Activated naive CD4-positive, alpha-beta T cell treated with anti-CD3 and anti-CD28 coated beads, Interleukin-2, amount 10 ng/mL, durations not matched to agents 7 days and 5 days (primary cell): Measurements from ENCODE around the gene PSPN.

Experiments
- CTCF ChIA-PET: fragments of 350-600 bp; sonication (Branson Sonifier 250); formaldehyde crosslinking; loops from one replicate; lab custom pipeline; 2021; ENCODE audit warnings: antibody characterized with exemption; lab: Charles Lee
- DNase-seq: peaks from one replicate; pipeline ENCODE4 v3.0.0-alpha.2; 2020
- H3K27ac Mint-ChIP-seq: one replicate; pipeline ENCODE4 v1.8.0; 2021; ENCODE audit warnings: mild to moderate bottlenecking, moderate library complexity, mixed read lengths
- H3K27me3 Mint-ChIP-seq: one replicate; pipeline ENCODE4 v1.8.0; 2021; ENCODE audit warnings: mild to moderate bottlenecking, mixed read lengths
- H3K36me3 Mint-ChIP-seq: one replicate; pipeline ENCODE4 v1.8.0; 2021; ENCODE audit warnings: mixed read lengths
- H3K4me1 Mint-ChIP-seq: one replicate; pipeline ENCODE4 v1.8.0; 2021; ENCODE audit warnings: mixed read lengths
- H3K4me3 Mint-ChIP-seq: one replicate; pipeline ENCODE4 v1.8.0; 2021; ENCODE audit warnings: mild to moderate bottlenecking, moderate library complexity, mixed read lengths
- H3K9me3 Mint-ChIP-seq: one replicate; pipeline ENCODE4 v1.8.0; 2021; ENCODE audit warnings: mixed read lengths

The PSPN gene

DNA sequence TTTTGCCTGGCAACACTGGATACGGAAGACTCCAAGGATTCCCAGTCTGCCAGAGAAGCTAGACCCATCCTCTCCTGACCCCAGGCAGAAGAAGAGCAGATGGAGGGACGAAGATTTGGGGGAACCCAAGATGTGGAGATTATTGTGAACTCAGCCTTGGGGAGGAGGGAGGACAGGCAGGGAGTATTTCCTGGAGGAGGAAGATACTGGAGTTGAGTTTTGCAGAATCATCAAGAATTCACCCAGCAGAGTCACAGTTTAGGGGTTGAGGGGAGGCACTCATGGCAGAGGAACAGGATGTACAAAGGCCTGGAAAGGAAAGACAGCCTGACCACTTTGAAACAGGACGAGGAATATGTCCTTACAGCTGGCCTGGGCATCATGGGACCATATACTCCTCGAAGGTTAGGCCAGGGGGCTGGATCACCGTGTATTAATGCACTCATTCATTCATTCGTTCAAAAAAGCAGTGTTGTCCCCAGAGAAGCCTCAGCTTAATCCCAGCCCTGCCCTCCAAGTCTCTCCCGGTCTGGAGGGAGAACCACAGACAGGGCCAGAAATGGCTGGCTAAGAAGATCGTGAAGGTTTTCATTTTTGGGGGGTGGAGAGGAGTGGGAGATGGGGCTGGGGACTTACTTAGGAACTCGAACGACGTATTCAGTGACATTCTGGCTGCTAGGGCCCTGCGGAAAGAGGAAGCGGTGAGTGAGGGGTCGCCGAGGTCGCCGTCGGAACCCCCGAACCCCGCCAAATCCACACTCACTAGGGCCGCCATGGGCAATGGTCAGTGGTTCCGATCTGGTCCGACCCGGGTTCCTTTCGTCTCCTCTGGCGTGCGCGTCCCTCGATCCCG is 16.7 kb upstream of the PSPN start:
- peaks cover 31% of the 10 kb centered on the region for H3K36me3 Mint-ChIP-seq

GRCh38 chr19:6387372-6387771 is 11.6 kb upstream of the PSPN start:
- Mint-ChIP-seq H3K4me1 (peaks cover 14% of the 10 kb centered on the region), H3K27me3 (no peaks in the 10 kb centered on the region), H3K27ac (no peak overlapping the region), H3K9me3 (no peaks in the 10 kb centered on the region), H3K4me3 (no peak overlapping the region), H3K36me3 (peaks cover 53% of the 10 kb centered on the region)
- DNase-seq, result no peak
- CTCF ChIA-PET, result no interaction called here

More for the DNA sequence above, 16.7 kb upstream of the PSPN start:
- no peak for DNase-seq
- Mint-ChIP-seq H3K27ac (peak overlapping the region; percentile 94), H3K9me3 (no peaks in the 10 kb centered on the region), H3K27me3 (peaks cover 6% of the 10 kb centered on the region), H3K4me3 (peak overlapping the region; percentile 96), H3K4me1 (peaks cover 32% of the 10 kb centered on the region)
- CTCF ChIA-PET, result interaction anchor here (1.3 kb wide), 2 partner anchors 22 to 113 kb away, joined by 3 read pairs; no protein-coding TSS in a partner anchor

GRCh38 chr19:6384381-6384780 is 8.6 kb upstream of the PSPN start:
- no peaks in the 10 kb centered on the region for H3K4me1 Mint-ChIP-seq
- no peak overlapping the region for H3K4me3 Mint-ChIP-seq
- H3K36me3 Mint-ChIP-seq, result peaks cover 58% of the 10 kb centered on the region
- H3K27ac Mint-ChIP-seq, result no peak overlapping the region
- CTCF ChIA-PET, result no interaction called here
- H3K9me3 Mint-ChIP-seq, result no peaks in the 10 kb centered on the region
- no peak for DNase-seq
- no peaks in the 10 kb centered on the region for H3K27me3 Mint-ChIP-seq

- DNase-seq, result no peak
- H3K36me3 Mint-ChIP-seq, result peaks cover 55% of the 10 kb centered on the region
- H3K27ac Mint-ChIP-seq, result no peak overlapping the region
Observed at GRCh38 chr19:6383188-6383587, 7.5 kb upstream of the PSPN start.

DNA sequence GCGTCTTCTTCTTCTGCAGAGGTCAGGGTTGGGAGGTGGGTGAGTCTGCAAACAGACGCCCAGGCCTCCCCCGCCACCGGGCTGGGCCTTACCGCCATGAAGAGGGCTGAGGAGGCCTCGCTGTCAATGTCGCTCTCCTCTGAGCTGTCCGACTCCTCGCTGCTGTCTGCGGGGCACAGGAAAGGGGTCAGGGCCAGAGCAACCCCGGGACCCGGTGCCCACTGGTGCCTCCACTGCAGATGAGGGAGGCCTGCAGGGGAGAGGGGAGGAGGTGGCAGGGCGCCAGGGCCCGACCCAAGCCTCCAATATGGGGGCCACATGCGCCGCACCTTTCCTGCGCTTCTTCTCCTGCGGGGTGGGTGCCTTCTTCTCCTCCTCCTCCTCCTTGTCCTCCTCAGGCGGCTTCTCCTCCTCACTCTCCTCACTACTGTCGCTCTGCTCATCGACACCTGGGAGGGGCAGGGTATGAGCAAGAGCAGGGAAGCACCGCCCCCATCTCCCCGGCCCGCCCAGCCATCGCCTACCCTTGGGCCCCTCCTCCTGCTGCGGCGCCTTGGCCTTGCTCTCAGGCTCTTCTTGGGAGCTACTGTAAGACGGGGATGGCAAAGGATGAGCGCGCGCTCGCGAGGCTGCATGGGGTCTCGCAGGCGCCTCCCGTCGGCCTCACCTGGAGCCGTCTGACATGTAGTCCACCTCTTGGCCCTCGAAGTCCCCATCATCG is 5.5 kb upstream of the PSPN start:
- no peak overlapping the region for H3K27ac Mint-ChIP-seq
- H3K4me1 Mint-ChIP-seq, result no peaks in the 10 kb centered on the region
- H3K36me3 Mint-ChIP-seq, result peaks cover 42% of the 10 kb centered on the region
- H3K9me3 Mint-ChIP-seq, result no peaks in the 10 kb centered on the region
- CTCF ChIA-PET, result interaction anchor here (0.7 kb wide), 1 partner anchor 8 kb away, joined by 3 read pairs; no protein-coding TSS in a partner anchor
- no peak for DNase-seq
- no peak overlapping the region for H3K4me3 Mint-ChIP-seq
- no peaks in the 10 kb centered on the region for H3K27me3 Mint-ChIP-seq

More at GRCh38 chr19:6383188-6383587, 7.5 kb upstream of the PSPN start:
- Mint-ChIP-seq H3K4me3 (no peak overlapping the region), H3K27me3 (no peaks in the 10 kb centered on the region), H3K4me1 (no peaks in the 10 kb centered on the region), H3K9me3 (no peaks in the 10 kb centered on the region)
- CTCF ChIA-PET, result no interaction called here

GRCh38 chr19:6379744-6380143 is 4.0 kb upstream of the PSPN start:
- Mint-ChIP-seq H3K9me3 (no peaks in the 10 kb centered on the region), H3K27ac (no peak overlapping the region), H3K4me1 (no peaks in the 10 kb centered on the region), H3K4me3 (no peak overlapping the region), H3K36me3 (peaks cover 34% of the 10 kb centered on the region), H3K27me3 (no peaks in the 10 kb centered on the region)
- CTCF ChIA-PET, result no interaction called here
- DNase-seq, result no peak

- H3K4me1 Mint-ChIP-seq, result peaks cover 4% of the 10 kb centered on the region
- CTCF ChIA-PET, result no interaction called here
- H3K27ac Mint-ChIP-seq, result no peak overlapping the region
- DNase-seq, result no peak
- no peaks in the 10 kb centered on the region for H3K27me3 Mint-ChIP-seq
- H3K36me3 Mint-ChIP-seq, result peaks cover 33% of the 10 kb centered on the region
- H3K9me3 Mint-ChIP-seq, result no peaks in the 10 kb centered on the region
- no peak overlapping the region for H3K4me3 Mint-ChIP-seq
Observed at GRCh38 chr19:6378486-6378885, 2.8 kb upstream of the PSPN start.

DNA sequence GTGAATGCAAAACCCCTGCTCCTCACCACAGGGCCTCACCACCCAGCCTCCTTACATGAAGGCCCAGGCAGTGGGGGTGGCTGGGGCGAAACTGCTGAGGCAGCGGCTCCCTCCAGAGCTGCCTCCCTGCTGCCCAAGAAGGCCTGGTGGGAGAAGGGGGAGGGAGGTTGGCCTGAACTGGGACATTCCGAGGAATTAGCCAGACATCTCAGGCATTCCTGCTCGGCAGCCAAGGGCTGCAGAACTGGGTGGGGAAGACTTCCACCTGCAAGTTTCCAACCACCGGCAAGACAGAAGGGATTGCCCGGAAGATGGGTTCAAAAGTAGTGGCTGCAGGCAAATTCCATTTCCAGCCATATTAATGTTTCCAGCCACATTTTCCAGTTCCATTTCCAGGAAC is 2.3 kb upstream of the PSPN start:
- Mint-ChIP-seq H3K4me1 (peaks cover 7% of the 10 kb centered on the region), H3K4me3 (no peak overlapping the region), H3K9me3 (no peaks in the 10 kb centered on the region), H3K27ac (no peak overlapping the region), H3K36me3 (peaks cover 28% of the 10 kb centered on the region), H3K27me3 (no peaks in the 10 kb centered on the region)
- DNase-seq, result no peak
- CTCF ChIA-PET, result no interaction called here

- Mint-ChIP-seq H3K9me3 (no peaks in the 10 kb centered on the region), H3K4me3 (no peak overlapping the region)
Observed at GRCh38 chr19:6376512-6377190, 918 bp upstream of the PSPN start.

DNA sequence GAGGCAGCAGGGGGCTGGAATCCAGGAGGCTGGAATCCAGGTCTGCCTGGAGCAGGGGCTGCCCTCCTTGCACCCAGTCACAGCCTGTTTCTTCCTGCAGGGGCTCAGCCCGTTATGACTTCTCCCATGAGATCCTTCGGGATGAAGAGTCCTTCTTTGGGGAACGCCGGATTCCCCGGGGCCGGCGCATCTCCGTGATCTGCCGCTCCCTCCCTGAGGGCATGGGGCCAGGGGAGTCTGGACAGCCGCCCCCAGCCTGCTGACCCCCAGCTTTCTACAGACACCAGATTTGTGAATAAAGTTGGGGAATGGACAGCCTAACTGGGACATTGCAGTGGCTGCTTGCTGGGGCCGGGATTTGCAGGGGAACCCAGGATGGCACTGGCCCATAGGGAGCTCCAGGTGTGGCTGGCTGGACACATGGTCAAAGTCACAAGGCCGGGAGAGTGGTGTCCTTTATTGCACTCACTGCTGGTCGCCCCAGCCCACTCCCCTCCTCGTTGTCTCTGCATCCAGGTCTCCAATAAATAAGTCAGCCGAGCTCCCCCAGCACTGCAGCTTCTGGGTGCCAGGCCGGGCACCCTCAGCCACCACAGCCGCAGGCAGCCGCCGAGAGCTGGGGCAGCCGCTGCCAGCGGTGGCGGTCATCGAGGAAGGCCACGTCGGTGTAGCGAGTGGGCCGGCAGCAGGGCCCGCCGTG is 872 bp downstream of the PSPN start:
- Mint-ChIP-seq H3K4me1 (peaks cover 17% of the 10 kb centered on the region), H3K4me3 (no peak overlapping the region), H3K36me3 (peaks cover 10% of the 10 kb centered on the region), H3K27ac (no peak overlapping the region), H3K9me3 (no peaks in the 10 kb centered on the region), H3K27me3 (no peaks in the 10 kb centered on the region)
- CTCF ChIA-PET, result no interaction called here
- no peak for DNase-seq

More at GRCh38 chr19:6376512-6377190, 918 bp upstream of the PSPN start:
- Mint-ChIP-seq H3K4me1 (peaks cover 12% of the 10 kb centered on the region), H3K27ac (no peak overlapping the region), H3K36me3 (peaks cover 22% of the 10 kb centered on the region), H3K27me3 (no peaks in the 10 kb centered on the region)
- no peak for DNase-seq
- CTCF ChIA-PET, result no interaction called here

- Mint-ChIP-seq H3K4me1 (peaks cover 21% of the 10 kb centered on the region), H3K27me3 (no peaks in the 10 kb centered on the region), H3K9me3 (no peaks in the 10 kb centered on the region), H3K36me3 (peaks cover 12% of the 10 kb centered on the region), H3K4me3 (peak overlapping the region; percentile 77), H3K27ac (no peak overlapping the region)
- DNase-seq, result no peak
- CTCF ChIA-PET, result no interaction called here
Observed at GRCh38 chr19:6374161-6374709, 1.5 kb downstream of the PSPN start.

- Mint-ChIP-seq H3K9me3 (no peaks in the 10 kb centered on the region), H3K36me3 (peaks cover 14% of the 10 kb centered on the region), H3K4me3 (peak overlapping the region; percentile 77), H3K4me1 (peaks cover 22% of the 10 kb centered on the region), H3K27me3 (no peaks in the 10 kb centered on the region), H3K27ac (peak overlapping the region; percentile 98)
- no peak for DNase-seq
- CTCF ChIA-PET, result no interaction called here
Observed at GRCh38 chr19:6373813-6374108, 2.0 kb downstream of the PSPN start.

GRCh38 chr19:6373096-6373812 is 2.5 kb downstream of the PSPN start:
- Mint-ChIP-seq H3K36me3 (peaks cover 13% of the 10 kb centered on the region), H3K9me3 (no peaks in the 10 kb centered on the region), H3K4me3 (peak overlapping the region; percentile 77), H3K27me3 (no peaks in the 10 kb centered on the region), H3K4me1 (peaks cover 22% of the 10 kb centered on the region), H3K27ac (peak overlapping the region; percentile 98)
- CTCF ChIA-PET, result interaction anchor here (1.0 to 1.7 kb wide), 2 partner anchors 10 to 20 kb away, joined by 3 to 7 read pairs; no protein-coding TSS in a partner anchor
- DNase-seq, result peak; percentile 100
